ENCODE measurements around the gene JAG2. TPM values are rescaled to one million over a fixed set of nuclear protein-coding genes. Genes with fewer than 3 reads are reported as not detected.

The JAG2 gene
- total RNA-seq, 1 experiment from 2014 or later: 85.9 TPM

DNA sequence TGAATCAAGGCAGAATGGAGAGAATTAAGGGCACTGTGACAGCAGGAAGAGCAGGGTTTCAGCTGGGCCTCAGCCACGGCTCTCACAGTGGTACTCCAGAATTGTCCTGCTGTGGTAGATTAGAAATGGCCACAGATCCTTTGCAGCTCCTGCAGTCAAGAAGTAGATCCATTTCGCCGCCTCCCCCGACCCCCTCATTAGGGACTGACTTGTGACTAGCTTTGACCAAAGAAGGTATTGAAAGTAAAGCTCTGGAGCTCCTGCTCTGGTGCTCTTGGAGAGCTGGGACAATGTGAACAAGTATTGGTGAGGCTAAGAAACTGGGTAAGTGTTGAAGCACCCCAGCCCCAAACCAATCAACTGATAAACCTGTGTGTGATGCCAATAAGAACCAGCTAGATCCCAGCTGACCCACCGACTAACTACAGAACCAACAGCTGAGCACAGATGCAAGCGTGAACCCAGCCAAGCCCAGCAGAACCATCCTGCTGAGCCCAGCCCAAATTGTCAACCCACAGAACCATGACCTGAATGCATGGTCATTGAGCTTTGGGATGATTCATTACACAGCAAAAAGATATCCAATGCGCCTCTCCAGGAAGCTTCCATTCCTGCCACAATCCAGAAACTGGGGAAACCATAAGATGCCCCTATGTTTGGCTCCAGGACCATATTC, 50.7 kb downstream of the JAG2 start:
- Histone ChIP-seq H3K4me3 (replicated peaks in 1 of 2; ENCODE audit: low read depth in 1 of 2, low read length in 2 of 2) (no peak overlapping the region), H3K9me3 (ENCODE audit: control insufficient read depth in 1 of 2, insufficient read depth in 1 of 2, low read depth in 1 of 2, low read length in 2 of 2) (peaks cover 4 to 17% of the 10 kb centered on the region in 2 experiments; a peak in 2 of 4 replicates), H3K4me2 (ENCODE audit: low read length) (no peak overlapping the region), H4K20me1 (ENCODE audit: insufficient read depth) (no peaks in the 10 kb centered on the region), H3K36me3 (ENCODE audit: control insufficient read depth in 1 of 2, insufficient read depth in 2 of 2, low read length in 2 of 2) (no peaks in the 10 kb centered on the region), H3K4me1 (ENCODE audit: control insufficient read depth in 1 of 2, insufficient read depth in 2 of 2, low read length in 2 of 2) (peaks cover 3 to 10% of the 10 kb centered on the region in 2 experiments; a peak in 2 of 4 replicates), H3K27ac (ENCODE audit: low read depth, low read length) (no peak overlapping the region), H3K27me3 (ENCODE audit: insufficient read depth, low read length) (no peaks in the 10 kb centered on the region), H3K9ac (ENCODE audit: low read length) (no peak overlapping the region), H2AFZ (ENCODE audit: low read depth, low read length, poor library complexity, severe bottlenecking) (no peak overlapping the region), H3K9me2 (ENCODE audit: insufficient read depth) (no peaks in the 10 kb centered on the region), H3K79me2 (ENCODE audit: insufficient read depth, low read length) (no peaks in the 10 kb centered on the region)
- POLR2A ChIA-PET: no interaction called here
- no TSS peak for BruUV-seq (replicated peaks)
- CTCF ChIA-PET: no interaction called here
- ATAC-seq (no peak), DNase-seq (ENCODE audit: low read depth, low spot score) (no peak)
- RAD21 ChIA-PET (ENCODE audit: low non-redundant PET in 1 of 2, low total read pairs in 2 of 2, uncharacterized antibody in 2 of 2, unreplicated experiment in 2 of 2): no interaction called here
- TF ChIP-seq, protein P1, sequence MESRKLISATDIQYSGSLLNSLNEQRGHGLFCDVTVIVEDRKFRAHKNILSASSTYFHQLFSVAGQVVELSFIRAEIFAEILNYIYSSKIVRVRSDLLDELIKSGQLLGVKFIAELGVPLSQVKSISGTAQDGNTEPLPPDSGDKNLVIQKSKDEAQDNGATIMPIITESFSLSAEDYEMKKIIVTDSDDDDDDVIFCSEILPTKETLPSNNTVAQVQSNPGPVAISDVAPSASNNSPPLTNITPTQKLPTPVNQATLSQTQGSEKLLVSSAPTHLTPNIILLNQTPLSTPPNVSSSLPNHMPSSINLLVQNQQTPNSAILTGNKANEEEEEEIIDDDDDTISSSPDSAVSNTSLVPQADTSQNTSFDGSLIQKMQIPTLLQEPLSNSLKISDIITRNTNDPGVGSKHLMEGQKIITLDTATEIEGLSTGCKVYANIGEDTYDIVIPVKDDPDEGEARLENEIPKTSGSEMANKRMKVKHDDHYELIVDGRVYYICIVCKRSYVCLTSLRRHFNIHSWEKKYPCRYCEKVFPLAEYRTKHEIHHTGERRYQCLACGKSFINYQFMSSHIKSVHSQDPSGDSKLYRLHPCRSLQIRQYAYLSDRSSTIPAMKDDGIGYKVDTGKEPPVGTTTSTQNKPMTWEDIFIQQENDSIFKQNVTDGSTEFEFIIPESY (IDR thresholded peaks at IDR 0.05; ENCODE audit: extremely low read depth, insufficient replicate concordance, low read length): no peak
- TF ChIP-seq CEBPB (IDR thresholded peaks at IDR 0.05; ENCODE audit: low read depth) (no peak), EGR1 (IDR thresholded peaks at IDR 0.05; ENCODE audit: low read depth) (no peak), POLR2AphosphoS5 (IDR thresholded peaks at IDR 0.05; ENCODE audit: low read depth, low read length) (no peak), FOSL1 (IDR thresholded peaks at IDR 0.05; ENCODE audit: low read depth) (no peak)
- intact Hi-C loops (cut with micrococcal nuclease): no loop called here

DNA sequence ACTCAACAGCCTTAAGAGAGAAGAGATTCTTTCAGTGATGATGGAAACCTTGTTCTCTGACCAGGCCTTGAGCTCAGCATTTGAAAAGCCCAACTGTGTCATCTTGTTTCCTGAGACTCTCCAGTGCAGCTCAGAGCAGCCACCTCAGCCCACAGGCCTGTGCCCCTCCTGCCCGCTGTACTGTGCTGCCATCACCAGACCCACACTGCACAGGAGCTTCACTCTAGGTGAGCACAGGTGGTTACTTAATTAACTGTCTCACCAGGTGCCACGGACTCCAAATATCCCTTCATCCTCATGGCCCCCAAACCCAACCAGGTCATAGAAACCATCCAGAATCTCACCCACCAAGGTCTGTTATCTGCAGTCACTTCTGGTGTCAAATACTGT, 51.3 kb downstream of the JAG2 start:
- ChIA-PET RAD21 (ENCODE audit: low non-redundant PET in 1 of 2, low total read pairs in 2 of 2, uncharacterized antibody in 2 of 2, unreplicated experiment in 2 of 2) (no interaction called here), CTCF (no interaction called here), POLR2A (no interaction called here)
- H3K4me2 ChIP-seq (ENCODE audit: low read length): no peak overlapping the region
- H3K79me2 ChIP-seq (ENCODE audit: insufficient read depth, low read length): no peaks in the 10 kb centered on the region
- ATAC-seq (no peak), DNase-seq (ENCODE audit: low read depth, low spot score) (no peak)
- H3K9me2 ChIP-seq (ENCODE audit: insufficient read depth): no peaks in the 10 kb centered on the region
- peaks cover 0 to 12% of the 10 kb centered on the region in 2 experiments; a peak in 2 of 4 replicates for H3K9me3 ChIP-seq (ENCODE audit: control insufficient read depth in 1 of 2, insufficient read depth in 1 of 2, low read depth in 1 of 2, low read length in 2 of 2)
- no peak overlapping the region for H3K4me3 ChIP-seq (replicated peaks in 1 of 2; ENCODE audit: low read depth in 1 of 2, low read length in 2 of 2)
- no peak overlapping the region for H3K27ac ChIP-seq (ENCODE audit: low read depth, low read length)
- no peaks in the 10 kb centered on the region for H3K27me3 ChIP-seq (ENCODE audit: insufficient read depth, low read length)
- peaks cover 3 to 10% of the 10 kb centered on the region in 2 experiments; a peak in 2 of 4 replicates for H3K4me1 ChIP-seq (ENCODE audit: control insufficient read depth in 1 of 2, insufficient read depth in 2 of 2, low read length in 2 of 2)
- H4K20me1 ChIP-seq (ENCODE audit: insufficient read depth): no peaks in the 10 kb centered on the region
- H2AFZ ChIP-seq (ENCODE audit: low read depth, low read length, poor library complexity, severe bottlenecking): no peak overlapping the region
- H3K9ac ChIP-seq (ENCODE audit: low read length): no peak overlapping the region
- BruUV-seq (replicated peaks): no TSS peak
- intact Hi-C loops (cut with micrococcal nuclease): no loop called here
- H3K36me3 ChIP-seq (ENCODE audit: control insufficient read depth in 1 of 2, insufficient read depth in 2 of 2, low read length in 2 of 2): no peaks in the 10 kb centered on the region
- TF ChIP-seq MAX (IDR thresholded peaks at IDR 0.05) (no peak), REST (IDR thresholded peaks at IDR 0.05; ENCODE audit: low read depth) (no peak), CBX3 (IDR thresholded peaks at IDR 0.05; ENCODE audit: low read depth) (no peak), SIN3A (IDR thresholded peaks at IDR 0.05; ENCODE audit: low read depth) (no peak), POLR2AphosphoS5 (IDR thresholded peaks at IDR 0.05; ENCODE audit: low read depth, low read length) (no peak), EGR1 (IDR thresholded peaks at IDR 0.05; ENCODE audit: low read depth) (no peak), ZFX (IDR thresholded peaks at IDR 0.05) (no peak), YY1 (IDR thresholded peaks at IDR 0.05; ENCODE audit: extremely low read depth, insufficient replicate concordance, low read depth, low read length) (no peak), TCF7L2 (IDR thresholded peaks at IDR 0.05; ENCODE audit: borderline replicate concordance, extremely low read depth, insufficient read depth, insufficient read length) (no peak), EZH2 (IDR thresholded peaks at IDR 0.05) (no peak)
